ENCODE results near the gene SH2B3.

GRCh38 chr12:111362687-111363475 lies 42.8 kb upstream of the SH2B3 start:
- TF ChIP-seq POLR2A (IDR thresholded peaks at IDR 0.05; ENCODE audit: insufficient read depth in 1 of 2, low read depth in 2 of 2, low read length in 2 of 2) (no peak), ZZZ3 (CRISPR knock-in tag; IDR thresholded peaks at IDR 0.05; ENCODE audit: borderline replicate concordance) (no peak)

All from HepG2 (cell line).